Neural crest cell (in vitro differentiated cells): ENCODE data around the gene KRTAP10-9. TPM values are rescaled to one million over a fixed set of nuclear protein-coding genes. Genes with fewer than 3 reads are reported as not detected.
"Not testable (repeated sequence)": the region's sequence is repeated elsewhere in the genome, so short reads cannot be mapped to it uniquely, and the experiment has no call there.

Experiments used
- DNase-seq: peaks from one replicate; pipeline ENCODE4 v3.0.0; 2021; ENCODE audit warnings: low read depth, mixed read lengths, low spot score
- H3K27ac Mint-ChIP-seq: one replicate; pipeline ENCODE4 v1.8.0; 2021; ENCODE audit warnings: mild to moderate bottlenecking, mixed read lengths; ENCODE audit not compliant: unreplicated experiment
- H3K27me3 Mint-ChIP-seq: 2 replicates; pipeline ENCODE4 v1.8.0; 2021; ENCODE audit warnings: low read depth, mild to moderate bottlenecking, mixed read lengths
- H3K36me3 Mint-ChIP-seq: 2 replicates; pipeline ENCODE4 v1.8.0; 2021; ENCODE audit warnings: low read depth, mild to moderate bottlenecking, mixed read lengths
- H3K4me1 Mint-ChIP-seq: 2 replicates; pipeline ENCODE4 v1.8.0; 2021; ENCODE audit warnings: mixed read lengths
- H3K4me3 Mint-ChIP-seq: one replicate; pipeline ENCODE4 v1.8.0; 2021; ENCODE audit warnings: mild to moderate bottlenecking, mixed read lengths
- H3K9me3 Mint-ChIP-seq: 2 replicates; pipeline ENCODE4 v1.8.0; 2021; ENCODE audit warnings: mixed read lengths
- total RNA-seq: library from RNA; stranded (reverse); gene quantifications from 2 replicates; pipeline ENCODE4 v1.2.1, GENCODE V29; 2021
- TF ChIP-seq, protein P1 (sequence below): fragments of 200-600 bp; sonication (generic); conservative IDR thresholded peaks from 2 replicates; pipeline ENCODE4 v1.5.0; 2021; ENCODE audit warnings: antibody characterized with exemption, mild to moderate bottlenecking

Gene KRTAP10-9
- total RNA-seq, 1 donor from 2014 or later = not detected

DNA sequence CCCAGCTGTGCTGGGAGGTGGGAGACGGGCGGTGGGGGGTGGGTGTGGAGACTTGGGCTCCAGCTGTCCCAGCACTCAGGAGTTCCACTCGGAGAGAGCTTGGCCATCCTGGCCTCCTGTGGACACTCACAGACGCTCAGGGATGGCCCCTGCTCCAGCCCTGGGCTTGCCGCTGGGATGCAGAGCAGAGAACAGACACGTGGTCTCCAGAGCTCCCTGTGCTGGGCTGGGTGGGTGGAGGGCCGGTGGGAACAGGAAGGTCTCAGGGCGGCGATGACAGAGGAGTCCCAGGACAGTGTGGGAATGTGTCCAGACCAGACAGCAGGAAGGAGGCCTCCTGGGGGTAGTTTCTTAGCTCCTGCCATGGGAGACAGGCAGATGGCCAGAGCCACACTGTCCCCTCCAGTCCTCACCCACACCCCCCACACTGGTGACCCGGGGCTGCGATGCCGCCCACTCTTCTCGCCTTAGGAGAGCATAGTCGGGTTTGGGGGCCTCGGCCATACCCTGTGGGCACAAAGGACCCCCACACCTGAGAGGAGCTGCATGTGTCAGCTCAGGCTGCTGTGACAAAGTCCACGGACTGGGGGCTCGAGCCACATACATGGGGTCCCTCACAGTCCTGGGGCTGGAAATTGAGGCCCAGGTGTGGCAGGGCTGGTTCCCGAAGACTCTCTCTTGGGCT, 2.0 kb downstream of the KRTAP10-9 start:
- H3K4me1 Mint-ChIP-seq = no peaks in the 10 kb centered on the region
- H3K36me3 Mint-ChIP-seq = peaks cover 8% of the 10 kb centered on the region
- H3K27me3 Mint-ChIP-seq = peaks cover 12% of the 10 kb centered on the region
- TF ChIP-seq, protein P1, sequence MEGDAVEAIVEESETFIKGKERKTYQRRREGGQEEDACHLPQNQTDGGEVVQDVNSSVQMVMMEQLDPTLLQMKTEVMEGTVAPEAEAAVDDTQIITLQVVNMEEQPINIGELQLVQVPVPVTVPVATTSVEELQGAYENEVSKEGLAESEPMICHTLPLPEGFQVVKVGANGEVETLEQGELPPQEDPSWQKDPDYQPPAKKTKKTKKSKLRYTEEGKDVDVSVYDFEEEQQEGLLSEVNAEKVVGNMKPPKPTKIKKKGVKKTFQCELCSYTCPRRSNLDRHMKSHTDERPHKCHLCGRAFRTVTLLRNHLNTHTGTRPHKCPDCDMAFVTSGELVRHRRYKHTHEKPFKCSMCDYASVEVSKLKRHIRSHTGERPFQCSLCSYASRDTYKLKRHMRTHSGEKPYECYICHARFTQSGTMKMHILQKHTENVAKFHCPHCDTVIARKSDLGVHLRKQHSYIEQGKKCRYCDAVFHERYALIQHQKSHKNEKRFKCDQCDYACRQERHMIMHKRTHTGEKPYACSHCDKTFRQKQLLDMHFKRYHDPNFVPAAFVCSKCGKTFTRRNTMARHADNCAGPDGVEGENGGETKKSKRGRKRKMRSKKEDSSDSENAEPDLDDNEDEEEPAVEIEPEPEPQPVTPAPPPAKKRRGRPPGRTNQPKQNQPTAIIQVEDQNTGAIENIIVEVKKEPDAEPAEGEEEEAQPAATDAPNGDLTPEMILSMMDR = no peak
- no peak overlapping the region for H3K27ac Mint-ChIP-seq
- no peak for DNase-seq
- peaks cover 31% of the 10 kb centered on the region for H3K9me3 Mint-ChIP-seq
- H3K4me3 Mint-ChIP-seq = no peak overlapping the region

DNA sequence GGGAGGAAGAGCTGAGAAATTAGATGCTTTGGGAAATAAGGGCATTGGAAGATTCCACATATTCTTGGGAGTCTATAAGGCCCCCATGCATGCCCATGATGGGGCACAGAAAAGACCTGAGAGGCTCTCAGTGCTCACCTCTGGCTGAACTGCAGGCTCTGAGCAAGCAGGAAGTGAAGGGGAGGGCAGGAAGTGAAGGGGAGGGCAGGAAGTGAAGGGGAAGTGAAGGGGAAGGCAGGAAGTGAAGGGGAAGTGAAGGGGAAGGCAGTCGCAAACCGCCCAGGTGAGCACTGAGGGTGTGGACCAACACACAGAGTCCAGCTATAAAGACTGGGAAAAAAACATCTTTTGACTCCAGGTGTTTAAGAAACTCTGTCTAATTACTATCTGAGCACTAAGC, 3.5 kb downstream of the KRTAP10-9 start:
- Mint-ChIP-seq H3K27me3 (peaks cover 16% of the 10 kb centered on the region), H3K4me1 (no peaks in the 10 kb centered on the region), H3K27ac (peak overlapping the region; percentile 30), H3K9me3 (peaks cover 18% of the 10 kb centered on the region), H3K36me3 (peaks cover 5% of the 10 kb centered on the region), H3K4me3 (no peak overlapping the region)
- TF ChIP-seq, protein P1 = no peak
- DNase-seq = no peak

GRCh38 chr21:44632067-44632466, 5.2 kb downstream of the KRTAP10-9 start:
- Mint-ChIP-seq H3K9me3 (peaks cover 18% of the 10 kb centered on the region), H3K4me1 (peaks cover 3% of the 10 kb centered on the region), H3K36me3 (peaks cover 5% of the 10 kb centered on the region), H3K4me3 (no peak overlapping the region), H3K27me3 (peaks cover 16% of the 10 kb centered on the region), H3K27ac (no peak overlapping the region)
- TF ChIP-seq, protein P1 = no peak
- no peak for DNase-seq

GRCh38 chr21:44636209-44637017, 9.5 kb downstream of the KRTAP10-9 start:
- no peak for DNase-seq
- Mint-ChIP-seq H3K27me3 (peaks cover 14% of the 10 kb centered on the region), H3K9me3 (peaks cover 16% of the 10 kb centered on the region), H3K4me1 (peaks cover 10% of the 10 kb centered on the region), H3K27ac (peak overlapping the region; percentile 59), H3K4me3 (no peak overlapping the region), H3K36me3 (peaks cover 3% of the 10 kb centered on the region)
- TF ChIP-seq, protein P1 = no peak

DNA sequence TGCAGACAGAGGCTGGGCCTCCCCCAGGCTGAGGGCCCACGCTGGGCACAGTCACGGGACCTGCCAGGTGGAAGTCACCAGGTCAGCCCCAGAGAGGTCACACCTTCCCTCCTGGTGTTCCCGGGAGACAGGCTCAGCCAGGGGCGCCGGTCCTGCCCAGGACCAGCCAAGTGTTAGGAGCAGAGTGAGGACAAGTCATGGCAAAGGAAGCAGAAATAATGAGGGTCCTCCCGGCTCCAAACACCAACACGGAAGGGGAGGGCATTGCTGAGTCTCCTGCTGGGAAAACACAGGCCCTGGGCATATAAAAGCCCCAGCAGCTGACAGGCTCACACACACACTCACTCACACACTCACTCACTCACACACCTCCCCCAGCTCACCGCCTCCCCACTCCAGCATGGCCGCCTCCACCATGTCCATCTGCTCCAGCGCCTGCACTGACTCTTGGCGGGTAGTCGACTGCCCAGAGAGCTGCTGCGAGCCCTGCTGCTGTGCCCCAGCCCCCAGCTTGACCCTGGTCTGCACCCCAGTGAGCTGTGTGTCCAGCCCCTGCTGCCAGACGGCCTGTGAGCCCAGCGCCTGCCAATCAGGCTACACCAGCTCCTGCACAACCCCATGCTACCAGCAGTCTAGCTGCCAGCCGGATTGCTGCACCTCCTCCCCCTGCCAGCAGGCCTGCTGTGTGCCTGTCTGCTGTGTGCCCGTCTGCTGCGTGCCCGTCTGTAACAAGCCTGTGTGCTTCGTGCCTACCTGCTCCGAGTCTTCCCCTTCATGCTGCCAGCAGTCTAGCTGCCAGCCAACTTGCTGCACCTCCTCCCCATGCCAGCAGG, 10.3 kb downstream of the KRTAP10-9 start, which contains the start of gene KRTAP10-10:
Gene KRTAP10-10 (plus strand): TSS at position 339 of the 833 bp plus-strand sequence. CDS start 62 bp downstream, at position 401.
- H3K36me3 Mint-ChIP-seq = peaks cover 2% of the 10 kb centered on the region
- H3K4me1 Mint-ChIP-seq = peaks cover 10% of the 10 kb centered on the region
- peak within 1 kb of the TSS; percentile 59 for H3K27ac Mint-ChIP-seq
- peaks cover 16% of the 10 kb centered on the region for H3K27me3 Mint-ChIP-seq
- H3K9me3 Mint-ChIP-seq = peaks cover 15% of the 10 kb centered on the region
- DNase-seq = no peak
- H3K4me3 Mint-ChIP-seq = no peak within 1 kb of the TSS
- TF ChIP-seq, protein P1 = no peak

- Mint-ChIP-seq H3K27me3 (peaks cover 16% of the 10 kb centered on the region), H3K9me3 (peaks cover 17% of the 10 kb centered on the region)
- DNase-seq, H3K27ac Mint-ChIP-seq, H3K4me3 Mint-ChIP-seq, H3K4me1 Mint-ChIP-seq, H3K36me3 Mint-ChIP-seq: not testable (repeated sequence)
These were observed 11.0 kb downstream of the KRTAP10-9 start for GRCh38 chr21:44637851-44638348.

DNA sequence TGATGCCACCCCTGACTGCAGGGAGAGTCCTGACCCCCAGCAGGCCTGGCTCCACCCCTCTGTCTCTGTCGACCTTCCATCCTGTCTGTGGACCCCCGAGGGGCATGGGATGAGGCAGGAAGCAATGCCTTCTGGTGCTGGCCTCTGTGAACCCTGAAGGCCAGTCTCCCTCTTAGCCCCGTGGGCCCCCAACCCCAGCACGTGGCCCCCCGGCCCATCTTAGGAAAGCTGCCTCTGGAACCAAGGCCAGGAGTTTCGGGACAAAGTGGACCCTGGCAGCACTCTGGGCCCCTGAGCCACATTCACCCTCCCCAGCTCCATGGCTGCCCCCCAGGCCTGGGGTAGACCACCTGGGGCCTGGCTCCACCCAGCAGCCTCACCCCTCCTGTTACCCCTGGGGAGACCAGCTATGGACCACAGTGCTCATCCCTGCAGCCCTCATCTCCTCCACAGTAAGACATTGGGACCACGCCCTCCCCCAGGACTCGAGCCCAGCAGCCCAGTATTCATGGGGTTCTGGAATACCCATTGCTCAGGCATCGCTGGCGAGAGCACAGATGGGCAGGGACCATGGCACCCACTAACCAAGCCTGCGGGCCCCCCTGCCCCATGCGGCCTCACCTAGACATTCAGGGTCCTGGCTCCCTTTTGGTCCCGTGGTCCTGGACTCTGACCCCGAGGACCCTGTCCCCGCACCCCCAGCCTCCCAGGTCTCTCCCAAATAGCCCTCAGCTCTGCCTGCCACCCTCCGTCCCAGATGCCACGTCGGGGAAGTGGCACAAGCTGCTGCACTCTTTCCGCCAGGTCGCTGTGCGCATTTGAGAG, 11.8 kb downstream of the KRTAP10-9 start:
- Mint-ChIP-seq H3K9me3 (peaks cover 24% of the 10 kb centered on the region), H3K27me3 (peaks cover 10% of the 10 kb centered on the region)
- not testable (repeated sequence) for H3K4me1 Mint-ChIP-seq, H3K4me3 Mint-ChIP-seq, H3K36me3 Mint-ChIP-seq, DNase-seq, H3K27ac Mint-ChIP-seq
